ENCODE measurements around the gene PIK3C3. TPM values are rescaled to one million over a fixed set of nuclear protein-coding genes. Genes with fewer than 3 reads are reported as not detected.
"Not testable (repeated sequence)": the region's sequence is repeated elsewhere in the genome, so short reads cannot be mapped to it uniquely, and the experiment has no call there.

Gene PIK3C3
- total RNA-seq, 2 donors from 2014 or later = 23.1 to 31.0 TPM

DNA sequence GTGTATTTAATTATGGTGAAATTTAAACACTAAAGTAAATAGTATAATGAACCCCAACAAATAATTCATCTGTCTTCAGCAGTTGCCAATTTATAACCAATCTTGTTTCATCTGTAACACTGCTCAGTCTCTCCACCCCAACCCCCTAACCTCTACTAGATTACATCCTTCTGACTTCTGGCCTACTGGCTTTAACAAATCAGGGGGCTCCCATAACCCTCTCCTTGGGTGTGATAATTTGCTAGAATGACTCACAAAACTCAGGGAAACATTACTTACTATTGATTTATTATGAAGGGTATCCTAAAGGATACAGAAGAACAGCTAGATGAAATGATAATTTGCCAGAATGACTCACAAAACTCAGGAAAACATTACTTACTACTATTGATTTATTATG lies 50.7 kb downstream of the PIK3C3 start:
- intact Hi-C loops (cut with DNase I) = no loop called here
- Histone ChIP-seq H3K9me3 (no peaks in the 10 kb centered on the region), H3K4me3 (no peak overlapping the region), H3K27ac (no peak overlapping the region), H3K36me3 (replicated peaks in 1 of 2; ENCODE audit: insufficient read depth in 1 of 2, low read depth in 2 of 2) (peaks cover 0 to 11% of the 10 kb centered on the region in 2 donors), H3K4me1 (no peaks in the 10 kb centered on the region), H3K27me3 (no peaks in the 10 kb centered on the region)
- DNase-seq (no peak), ATAC-seq (no peak)
- TF ChIP-seq POLR2A (IDR thresholded peaks at IDR 0.05) = no peak
- TF ChIP-seq, protein P1, sequence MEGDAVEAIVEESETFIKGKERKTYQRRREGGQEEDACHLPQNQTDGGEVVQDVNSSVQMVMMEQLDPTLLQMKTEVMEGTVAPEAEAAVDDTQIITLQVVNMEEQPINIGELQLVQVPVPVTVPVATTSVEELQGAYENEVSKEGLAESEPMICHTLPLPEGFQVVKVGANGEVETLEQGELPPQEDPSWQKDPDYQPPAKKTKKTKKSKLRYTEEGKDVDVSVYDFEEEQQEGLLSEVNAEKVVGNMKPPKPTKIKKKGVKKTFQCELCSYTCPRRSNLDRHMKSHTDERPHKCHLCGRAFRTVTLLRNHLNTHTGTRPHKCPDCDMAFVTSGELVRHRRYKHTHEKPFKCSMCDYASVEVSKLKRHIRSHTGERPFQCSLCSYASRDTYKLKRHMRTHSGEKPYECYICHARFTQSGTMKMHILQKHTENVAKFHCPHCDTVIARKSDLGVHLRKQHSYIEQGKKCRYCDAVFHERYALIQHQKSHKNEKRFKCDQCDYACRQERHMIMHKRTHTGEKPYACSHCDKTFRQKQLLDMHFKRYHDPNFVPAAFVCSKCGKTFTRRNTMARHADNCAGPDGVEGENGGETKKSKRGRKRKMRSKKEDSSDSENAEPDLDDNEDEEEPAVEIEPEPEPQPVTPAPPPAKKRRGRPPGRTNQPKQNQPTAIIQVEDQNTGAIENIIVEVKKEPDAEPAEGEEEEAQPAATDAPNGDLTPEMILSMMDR (IDR thresholded peaks at IDR 0.05) = no peak

DNA sequence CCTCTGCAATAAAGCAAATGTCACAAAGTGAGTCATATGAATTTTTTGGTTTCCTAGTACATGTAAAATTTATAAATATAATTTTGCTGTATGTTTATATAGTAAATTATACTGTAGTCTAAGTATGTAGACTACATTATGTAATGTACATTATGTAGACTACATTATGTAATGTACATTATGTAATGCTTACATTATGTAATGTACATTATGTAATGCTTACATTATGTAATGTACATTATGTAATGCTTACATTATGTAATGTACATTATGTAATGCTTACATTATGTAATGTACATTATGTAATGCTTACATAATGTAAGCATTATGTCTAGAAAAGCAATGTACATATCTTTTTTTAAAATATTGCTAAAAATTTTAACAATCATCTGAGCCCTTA lies 54.4 kb downstream of the PIK3C3 start:
- intact Hi-C loops (cut with DNase I) = not testable (repeated sequence)

DNA sequence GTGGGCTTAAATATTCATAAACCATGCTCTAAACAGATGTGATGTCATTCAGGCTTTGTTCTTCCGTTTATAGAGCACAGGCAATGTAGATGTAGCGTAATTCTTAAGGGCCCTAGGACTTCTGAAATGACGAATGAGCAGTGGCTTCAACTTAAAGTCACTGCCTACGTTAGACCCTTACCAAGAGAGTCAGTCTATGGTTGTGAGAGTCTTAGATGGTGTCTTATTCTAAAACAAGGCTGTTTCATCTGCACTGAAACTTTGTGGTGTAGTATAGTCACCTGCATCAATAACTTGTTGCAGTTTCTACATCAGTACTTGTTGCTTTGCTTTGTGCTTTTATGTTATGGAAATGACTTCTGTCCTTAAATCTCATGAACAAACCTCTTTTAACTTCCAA lies 56.0 kb downstream of the PIK3C3 start:
- ATAC-seq = no peak
- H3K9me3 ChIP-seq = no peaks in the 10 kb centered on the region
- TF ChIP-seq, protein P1 (IDR thresholded peaks at IDR 0.05) = no peak
- TF ChIP-seq POLR2A (IDR thresholded peaks at IDR 0.05) = no peak
- H3K4me1 ChIP-seq = no peaks in the 10 kb centered on the region
- no peak for DNase-seq
- H3K4me3 ChIP-seq = no peak overlapping the region
- 90 to 95% methylated on average over 4 of the region's 4 CpGs for WGBS, 2 donors
- no peaks in the 10 kb centered on the region for H3K27me3 ChIP-seq
- intact Hi-C loops (cut with DNase I) = no loop called here
- no peak overlapping the region for H3K27ac ChIP-seq
- H3K36me3 ChIP-seq (replicated peaks in 1 of 2; ENCODE audit: insufficient read depth in 1 of 2, low read depth in 2 of 2) = no peaks in the 10 kb centered on the region

More for the DNA sequence above, 54.4 kb downstream of the PIK3C3 start:
- not testable (repeated sequence) for H3K4me1 ChIP-seq; DNase-seq; H3K27ac ChIP-seq; H3K4me3 ChIP-seq; H3K36me3 ChIP-seq (replicated peaks in 1 of 2; ENCODE audit: insufficient read depth in 1 of 2, low read depth in 2 of 2); H3K9me3 ChIP-seq; H3K27me3 ChIP-seq; ATAC-seq

DNA sequence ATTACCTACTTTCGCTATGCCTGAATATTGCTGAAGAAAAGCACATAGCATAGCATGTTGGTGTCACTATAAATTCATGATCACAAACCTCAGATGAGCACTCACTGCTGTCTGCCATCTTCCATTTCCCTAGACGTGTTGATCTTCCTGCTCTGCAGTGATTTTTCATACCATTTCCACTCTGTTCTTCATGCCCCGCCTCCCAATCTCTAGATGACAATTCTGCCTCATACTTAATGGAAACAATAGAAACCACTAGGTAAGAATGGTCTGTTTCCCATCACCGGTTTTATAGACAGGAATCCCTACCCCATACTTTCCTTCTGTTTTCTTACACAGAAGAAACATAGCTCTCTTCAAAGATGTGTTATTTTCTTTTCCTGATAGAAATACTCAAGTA lies 63.8 kb downstream of the PIK3C3 start:
- 81 to 85% methylated on average over 4 of the region's 4 CpGs for WGBS, 2 donors
- intact Hi-C loops (cut with DNase I) = no loop called here

DNA sequence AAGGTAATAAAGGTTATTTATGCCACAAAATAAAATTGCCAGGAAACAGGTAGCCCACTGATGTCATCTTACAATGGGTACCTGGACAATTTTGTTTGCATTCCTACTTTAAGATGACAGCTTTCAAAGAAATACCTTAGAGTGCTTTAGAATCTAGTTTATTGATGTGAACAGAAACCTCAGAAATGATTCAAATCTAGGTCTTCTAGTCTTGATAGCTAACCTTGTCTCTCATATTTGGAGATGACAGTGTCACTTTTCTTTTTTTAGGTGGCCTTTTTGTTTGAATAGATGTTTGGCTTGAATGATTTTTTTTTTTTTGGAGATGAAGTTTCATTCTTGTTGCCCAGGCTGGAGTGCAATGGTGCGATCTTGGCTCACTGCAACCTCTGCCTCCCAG lies 69.1 kb downstream of the PIK3C3 start:
- Histone ChIP-seq H3K27me3 (no peaks in the 10 kb centered on the region), H3K4me1 (no peaks in the 10 kb centered on the region), H3K4me3 (no peak overlapping the region), H3K36me3 (replicated peaks in 1 of 2; ENCODE audit: insufficient read depth in 1 of 2, low read depth in 2 of 2) (peaks cover 0 to 2% of the 10 kb centered on the region in 2 donors), H3K9me3 (no peaks in the 10 kb centered on the region), H3K27ac (no peak overlapping the region)
- no peak for TF ChIP-seq POLR2A (IDR thresholded peaks at IDR 0.05)
- TF ChIP-seq, protein P1 (IDR thresholded peaks at IDR 0.05) = no peak
- ATAC-seq = no peak
- 100% methylated on average over 1 of the region's 1 CpG for WGBS, 2 donors
- intact Hi-C loops (cut with DNase I) = no loop called here
- no peak for DNase-seq

More for the DNA sequence above, 63.8 kb downstream of the PIK3C3 start:
- ATAC-seq (no peak), DNase-seq (no peak)
- Histone ChIP-seq H3K27me3 (no peaks in the 10 kb centered on the region), H3K4me1 (no peaks in the 10 kb centered on the region), H3K27ac (no peak overlapping the region), H3K4me3 (no peak overlapping the region), H3K9me3 (no peaks in the 10 kb centered on the region), H3K36me3 (replicated peaks in 1 of 2; ENCODE audit: insufficient read depth in 1 of 2, low read depth in 2 of 2) (peaks cover 0 to 4% of the 10 kb centered on the region in 2 donors)
- TF ChIP-seq, protein P1 (IDR thresholded peaks at IDR 0.05) = no peak
- no peak for TF ChIP-seq POLR2A (IDR thresholded peaks at IDR 0.05)
